ENCODE measurements around the gene IKZF1.
"Not testable (repeated sequence)": the region's sequence is repeated elsewhere in the genome, so short reads cannot be mapped to it uniquely, and the experiment has no call there.

Gene IKZF1

DNA sequence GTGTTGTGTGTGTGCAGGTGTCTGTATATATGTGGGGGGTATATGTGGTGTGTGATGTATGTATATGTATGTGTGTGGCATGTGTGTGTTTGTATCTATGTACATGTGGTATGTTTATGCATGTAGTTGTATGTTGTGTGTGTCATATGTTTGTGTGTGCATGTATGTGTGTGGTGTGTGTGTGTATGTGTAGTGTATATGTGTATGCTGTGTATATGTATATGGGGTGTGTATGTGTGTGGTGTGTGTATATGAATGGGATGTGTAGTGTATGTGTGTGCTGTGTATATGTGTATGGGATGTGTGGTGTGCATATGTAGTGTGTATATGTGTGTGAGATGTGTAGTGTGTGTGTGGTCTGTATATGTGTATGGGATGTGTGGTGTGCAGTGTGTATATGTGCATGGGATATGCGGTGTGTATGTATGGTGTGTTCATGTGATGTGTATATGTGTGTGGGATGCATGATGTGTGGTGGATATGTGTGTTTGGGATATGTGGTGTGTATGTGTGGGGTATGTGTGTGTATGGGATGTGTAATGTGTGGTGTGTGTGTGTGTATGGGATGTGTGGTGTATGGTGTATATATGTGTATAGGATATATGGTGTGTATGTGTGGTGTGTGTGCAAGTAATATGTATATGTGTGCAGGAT, 30.0 kb downstream of the IKZF1 start:
- no peak for DNase-seq (ENCODE audit: low spot score)

DNA sequence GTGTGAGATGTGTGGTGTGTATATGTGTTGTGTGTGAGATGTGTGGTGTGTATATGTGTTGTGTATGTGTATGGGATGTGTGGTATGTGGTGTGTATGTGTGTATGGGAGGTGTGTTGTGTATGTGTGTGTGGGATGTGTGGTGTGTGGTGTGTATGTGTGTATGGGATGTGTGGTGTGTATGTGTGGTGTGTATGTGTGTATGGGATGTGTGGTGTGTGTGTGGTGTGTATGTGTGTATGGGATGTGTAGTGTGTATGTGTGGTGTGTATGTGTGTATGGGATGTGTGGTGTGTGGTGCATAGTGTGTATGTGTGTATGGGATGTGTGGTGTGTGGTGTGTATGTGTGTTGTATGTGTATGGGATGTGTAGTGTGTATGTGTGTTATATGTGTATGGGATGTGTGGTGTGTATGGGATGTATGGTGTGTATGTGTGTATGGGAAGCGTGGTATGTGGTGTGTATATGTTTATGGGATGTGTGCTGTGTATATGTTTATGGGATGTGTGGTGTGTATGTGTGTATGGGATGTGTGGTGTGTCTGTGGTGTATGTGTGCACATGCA, 30.8 kb downstream of the IKZF1 start:
- DNase-seq (ENCODE audit: low spot score), result no peak

DNA sequence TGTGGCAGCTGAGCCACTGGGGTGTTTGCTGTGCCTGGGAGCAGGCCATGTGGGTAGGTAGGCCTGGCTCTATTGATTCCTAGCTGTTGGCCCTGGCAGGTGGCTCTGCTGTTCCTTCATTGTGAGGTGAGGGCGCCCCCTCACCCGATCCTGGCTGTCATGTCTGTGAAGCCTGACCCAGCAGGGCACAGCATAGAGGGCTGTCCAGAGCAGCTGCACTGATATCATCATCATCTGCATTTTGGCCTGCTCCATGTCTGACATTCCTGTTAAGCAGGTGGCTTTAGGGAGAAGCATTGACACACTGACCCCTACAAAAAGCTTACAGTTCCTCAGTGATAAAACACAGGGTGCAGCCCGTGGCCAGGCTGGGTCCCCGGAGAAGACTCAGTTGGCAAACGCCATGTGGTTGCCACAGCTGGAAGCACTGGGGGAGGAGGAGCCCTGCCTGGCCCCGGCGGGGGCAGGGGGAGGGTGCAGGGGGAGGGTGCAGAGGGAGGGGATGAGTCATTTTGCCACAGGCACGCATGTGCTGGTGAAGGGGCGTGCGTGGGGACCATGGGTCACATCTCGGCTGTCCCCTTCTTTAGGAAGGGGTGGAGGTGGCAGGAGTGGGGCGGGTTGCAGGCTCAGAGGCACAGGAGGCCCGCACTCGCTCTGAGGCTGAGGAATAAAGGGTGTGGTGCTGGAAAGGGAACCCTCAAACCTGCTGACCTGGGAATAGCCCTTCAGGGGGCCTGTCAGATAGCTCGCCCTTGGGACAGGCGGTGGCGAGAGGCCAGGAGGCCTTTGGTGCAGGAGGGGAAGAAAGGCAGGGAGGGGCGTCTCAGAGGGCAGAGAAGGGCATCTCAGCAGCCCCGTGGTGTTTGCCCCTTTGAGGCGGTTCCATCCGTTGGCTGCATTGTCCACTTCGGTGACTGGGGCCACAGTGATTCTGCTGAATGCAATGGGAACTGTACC, 31.6 kb downstream of the IKZF1 start:
- DNase-seq (ENCODE audit: low spot score), result no peak

DNA sequence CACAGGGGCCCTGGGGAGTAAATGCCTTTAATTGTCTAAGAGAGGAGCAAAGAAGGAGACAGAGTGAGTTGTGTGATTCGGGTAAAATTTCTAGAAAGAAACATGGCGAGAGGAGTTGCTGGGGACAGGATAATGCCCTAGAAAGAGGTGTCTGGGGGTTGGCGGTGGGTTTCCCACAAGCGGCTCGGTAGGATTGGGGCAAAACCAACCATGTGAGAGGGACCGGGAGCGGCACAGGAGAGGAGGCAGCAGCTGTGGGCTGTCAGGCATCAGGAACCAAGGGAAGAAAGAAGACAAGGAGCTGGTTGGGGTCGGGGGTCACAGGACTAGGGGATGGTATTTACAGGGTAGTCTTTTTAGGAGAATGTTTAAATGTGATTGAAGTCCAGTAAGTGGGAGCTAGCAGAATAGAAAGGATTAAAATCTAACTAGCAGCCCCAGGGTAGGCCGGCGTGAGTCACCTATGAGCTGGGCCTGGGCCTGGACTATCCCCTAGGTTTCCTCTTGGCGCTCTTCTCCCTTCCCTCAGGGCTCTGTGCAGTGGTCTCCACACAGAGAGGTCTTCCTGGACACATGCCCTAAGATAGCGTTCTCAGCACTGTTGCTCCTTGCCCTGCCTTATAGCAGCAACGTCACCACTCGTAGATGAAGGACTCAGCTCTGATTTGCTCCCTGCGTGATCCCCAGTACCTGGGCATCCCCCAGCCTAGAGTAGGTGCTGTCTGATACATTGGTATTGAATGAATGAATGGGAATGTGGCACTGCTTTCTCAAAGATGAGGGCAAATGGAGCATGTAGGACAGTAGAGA, 32.6 kb downstream of the IKZF1 start:
- DNase-seq (ENCODE audit: low spot score), result no peak

DNA sequence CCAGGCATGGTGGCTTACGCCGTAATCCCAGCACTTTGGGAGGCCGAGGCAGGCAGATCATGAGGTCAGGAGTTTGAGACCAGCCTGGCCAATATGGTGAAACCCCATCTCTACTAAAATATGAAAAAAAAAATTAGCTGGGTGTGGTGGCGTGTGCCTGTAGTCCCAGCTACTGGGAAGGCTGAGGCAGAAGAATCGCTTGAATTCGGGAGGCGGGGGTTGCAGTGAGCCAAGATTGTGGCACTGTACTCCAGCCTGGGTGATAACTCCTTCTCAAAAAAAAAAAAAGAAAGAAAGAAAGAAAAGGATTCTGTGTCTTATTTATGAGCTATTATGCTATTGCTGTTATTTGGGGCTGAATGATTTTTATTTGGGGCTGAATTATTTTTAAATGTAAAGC, 35.0 kb downstream of the IKZF1 start:
- not testable (repeated sequence) for DNase-seq (ENCODE audit: low spot score)

DNA sequence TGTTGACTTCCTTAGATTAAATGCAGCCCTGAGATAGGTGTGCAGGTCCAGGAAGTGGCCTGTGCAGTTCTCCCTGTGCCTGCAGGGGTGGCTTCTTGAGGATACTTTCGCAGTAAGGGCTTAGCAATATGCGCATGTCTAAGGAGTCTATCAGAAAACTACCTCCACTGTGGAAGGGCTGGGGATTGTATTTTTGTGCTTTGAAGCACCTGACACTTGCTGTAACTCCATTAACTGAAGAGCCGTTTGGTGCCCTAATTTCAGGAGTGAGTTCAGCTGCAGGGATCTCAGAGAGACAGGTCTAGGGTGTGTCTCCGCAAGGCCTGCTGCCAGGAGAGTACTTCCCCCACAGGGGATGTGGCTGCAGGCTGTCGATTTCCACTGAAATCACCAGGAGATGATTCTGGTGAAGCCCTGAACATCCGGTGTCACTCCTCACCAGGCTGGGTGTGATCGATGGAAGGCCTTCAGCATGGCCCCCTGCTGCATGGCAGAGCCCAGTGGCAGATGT, 35.5 kb downstream of the IKZF1 start:
- no peak for DNase-seq (ENCODE audit: low spot score)

DNA sequence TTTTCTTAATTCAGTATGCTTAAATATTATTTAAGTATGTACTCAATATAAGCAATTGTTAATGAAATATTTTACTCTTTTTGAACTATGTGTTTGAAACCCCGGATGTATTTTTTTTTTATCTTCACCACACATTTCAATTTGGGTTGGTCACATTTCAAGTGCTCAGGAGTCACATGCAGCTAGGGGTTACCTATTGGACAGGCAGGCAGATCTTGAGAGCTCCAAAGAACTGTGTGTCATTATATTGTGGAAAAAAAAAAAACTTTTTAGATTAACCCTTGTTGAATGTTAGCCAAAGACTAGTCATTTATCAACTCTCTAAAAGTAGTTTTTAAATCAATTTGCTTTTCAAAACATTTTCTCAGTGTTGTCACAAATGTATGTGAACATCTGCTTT, 37.2 kb downstream of the IKZF1 start:
- no peak for DNase-seq (ENCODE audit: low spot score)

DNA sequence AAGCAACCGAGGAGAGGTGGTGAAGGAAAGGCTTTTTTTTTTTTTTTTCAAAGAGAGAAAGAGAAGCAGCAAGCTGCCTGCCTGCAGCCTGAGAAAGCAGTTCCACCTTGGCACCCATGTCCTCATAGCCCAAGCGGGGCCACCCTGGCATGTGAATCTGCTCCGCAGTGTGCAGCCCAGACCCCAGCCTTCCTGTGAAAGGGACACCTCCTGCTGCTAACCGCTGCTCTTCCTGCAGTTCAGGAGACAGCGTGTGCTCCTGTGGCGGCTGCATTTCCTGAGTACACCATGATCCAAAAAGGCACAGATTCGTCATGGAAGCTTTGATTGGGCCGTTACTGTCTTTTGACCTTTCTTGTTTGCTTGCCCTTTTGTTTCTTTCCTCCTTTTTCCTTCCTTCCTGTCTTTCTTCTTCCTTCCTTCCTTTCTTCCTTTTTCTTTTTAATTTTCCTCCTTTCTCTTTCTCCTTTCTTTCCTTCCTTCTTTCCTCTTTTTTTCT, 38.1 kb downstream of the IKZF1 start:
- DNase-seq (ENCODE audit: low spot score), result no peak

DNA sequence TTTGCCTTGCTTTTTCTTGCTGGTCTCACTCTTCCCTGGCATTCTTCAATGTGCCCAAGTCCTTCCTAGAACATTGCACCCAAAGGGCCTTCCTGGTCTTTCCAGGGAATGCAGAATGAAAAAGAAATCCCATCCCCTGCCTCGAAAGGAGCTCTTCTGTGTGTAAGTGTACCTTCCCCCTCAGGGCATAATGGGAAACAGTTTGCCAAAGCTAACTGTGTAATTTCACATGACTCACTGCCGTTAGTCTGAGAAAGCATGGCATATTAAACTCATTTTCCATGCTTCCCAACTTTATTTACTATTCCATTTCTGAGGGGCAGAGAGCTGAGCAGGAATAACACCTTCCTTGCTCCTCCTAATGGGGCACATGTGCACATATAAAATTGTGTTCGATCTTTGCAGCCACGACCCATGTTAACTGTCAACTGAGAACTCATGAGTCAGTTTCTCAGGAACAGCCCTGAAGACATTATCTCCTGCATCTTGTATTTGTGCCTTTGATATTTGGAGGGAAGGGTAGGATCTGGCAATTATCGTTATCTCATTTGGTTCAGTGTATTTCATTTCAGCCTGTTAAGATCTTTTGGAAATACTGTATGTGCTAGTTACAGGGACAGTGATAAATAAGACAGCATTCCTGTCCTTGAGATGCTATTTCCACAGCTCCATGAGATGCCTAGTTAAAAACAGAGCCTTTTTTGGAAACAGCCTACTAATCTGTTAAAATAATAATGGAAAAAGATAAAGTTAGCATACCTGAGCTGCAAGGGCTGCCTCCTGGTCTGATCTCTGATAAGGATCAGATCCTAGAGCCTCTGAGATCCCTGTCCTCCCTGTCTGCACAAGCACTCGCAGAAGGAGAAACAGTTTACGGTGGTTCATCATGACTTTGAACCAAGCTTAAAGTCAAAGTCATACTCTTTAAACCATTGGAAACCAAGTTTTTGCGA, 42.3 kb downstream of the IKZF1 start:
- DNase-seq (ENCODE audit: low spot score), result no peak

DNA sequence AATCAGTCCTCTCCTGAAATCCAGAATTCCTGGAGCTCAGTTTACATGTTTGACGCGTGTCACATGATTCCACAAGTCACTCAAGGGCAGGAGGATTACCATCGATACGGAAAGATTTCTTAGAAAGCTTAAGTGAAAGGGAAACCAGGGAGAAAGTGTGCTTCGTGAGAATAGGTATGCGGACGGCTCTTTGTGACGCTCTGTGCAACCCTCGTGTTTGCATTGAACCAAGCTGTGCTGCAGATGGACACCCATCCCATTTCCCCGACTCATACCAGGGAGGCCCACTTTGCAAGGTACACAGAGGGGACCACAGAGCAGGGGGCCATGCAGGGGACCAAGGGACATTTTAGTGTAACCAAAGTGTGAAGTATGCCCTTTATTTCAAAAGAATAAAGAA, 43.2 kb downstream of the IKZF1 start:
- DNase-seq (ENCODE audit: low spot score), result no peak

DNA sequence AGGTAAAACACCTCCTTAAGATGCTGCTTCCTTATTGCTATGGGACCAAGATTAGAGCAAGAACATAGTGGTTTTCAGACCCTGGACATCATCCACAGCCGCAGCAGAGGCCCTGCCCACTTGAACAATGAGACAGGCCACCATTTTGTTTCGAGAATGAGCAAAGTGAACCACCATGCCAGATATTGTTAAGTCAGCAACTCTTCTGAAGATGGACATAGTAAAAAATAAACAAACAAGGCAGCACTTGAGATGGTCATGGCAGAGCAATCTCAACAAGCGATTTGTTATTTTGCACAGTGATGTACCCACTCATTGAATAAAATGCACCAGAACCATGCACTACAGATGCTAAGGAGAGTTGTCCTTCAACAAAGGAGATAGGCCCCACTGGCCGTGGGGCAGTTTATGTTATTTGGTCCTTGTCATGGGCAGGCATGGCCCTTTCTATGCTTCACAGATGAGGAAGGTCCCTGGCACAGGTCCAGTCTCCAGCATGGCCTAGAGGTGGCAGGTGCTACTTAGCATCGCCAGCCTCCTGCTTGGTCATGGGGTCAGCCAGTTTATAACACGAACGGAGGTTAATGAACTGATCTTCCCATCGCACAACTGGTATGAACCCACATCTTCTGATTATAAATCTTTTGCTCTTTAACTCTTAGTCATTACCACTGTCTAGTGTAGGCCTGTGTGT, 44.1 kb downstream of the IKZF1 start:
- DNase-seq (ENCODE audit: low spot score), result no peak

DNA sequence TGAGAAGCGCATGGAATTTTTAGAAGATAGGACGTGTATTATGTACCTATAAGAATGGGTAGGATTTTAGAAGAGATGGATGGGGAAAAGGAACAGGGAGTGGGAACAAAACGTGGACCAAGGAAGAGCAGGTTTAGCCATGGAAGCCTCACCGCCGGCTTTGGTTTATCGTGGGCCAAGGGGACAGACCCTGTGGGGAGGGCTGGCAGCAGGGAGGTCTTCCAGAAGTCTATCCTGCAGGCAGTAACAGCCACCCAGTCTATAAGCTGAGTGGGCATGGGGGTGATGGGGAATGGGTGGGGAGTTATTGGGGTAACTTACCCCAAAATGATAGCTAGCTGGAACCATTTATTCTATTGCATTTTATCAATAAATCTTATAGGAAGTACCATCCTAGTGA, 44.9 kb downstream of the IKZF1 start:
- DNase-seq (ENCODE audit: low spot score), result no peak

DNA sequence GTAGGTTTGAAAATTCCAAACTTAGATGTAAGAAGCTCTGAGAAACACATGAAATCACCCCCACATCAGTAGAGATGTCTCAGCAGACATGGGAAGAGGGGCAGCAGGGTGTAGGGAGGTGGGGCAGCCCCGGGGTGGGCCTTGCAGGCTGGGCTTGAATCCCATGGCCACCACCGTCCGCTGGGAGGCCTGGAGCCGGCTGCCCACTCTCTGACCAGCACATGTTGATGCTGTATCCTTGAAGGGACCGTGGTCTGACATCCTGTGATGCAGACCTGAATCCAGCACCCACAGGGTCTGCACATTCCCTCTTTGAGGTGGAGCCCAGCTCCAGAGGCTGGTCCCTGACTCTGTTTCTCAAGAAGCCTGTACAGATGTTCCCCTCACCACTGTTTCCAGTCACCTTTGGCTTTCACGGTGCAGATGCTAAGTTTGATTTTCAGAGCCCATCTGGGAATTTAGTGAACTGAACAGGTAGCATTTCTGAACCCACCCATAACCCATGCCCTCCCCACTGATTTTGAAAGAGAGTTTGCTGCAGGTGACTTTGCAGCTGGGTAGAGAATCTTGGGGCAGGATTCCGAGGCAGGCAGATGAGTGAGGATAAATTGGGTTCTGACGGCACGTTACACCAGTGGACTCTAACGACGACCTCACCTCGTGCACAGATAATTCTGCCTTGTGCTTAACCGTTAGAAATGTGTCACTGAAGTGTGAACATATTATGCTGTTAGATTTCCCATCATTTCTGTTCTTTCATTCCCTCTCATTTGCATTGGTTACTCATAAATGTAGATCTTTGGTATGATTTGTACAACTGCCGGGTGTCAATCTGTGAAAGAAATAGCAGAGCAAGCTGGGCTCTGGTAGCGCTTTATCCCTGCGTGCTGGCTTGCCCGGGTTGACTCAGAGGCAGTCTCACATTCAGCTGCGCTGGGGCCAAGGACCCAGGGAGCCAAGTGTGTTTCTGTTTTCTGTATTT, 45.7 kb downstream of the IKZF1 start:
- no peak for DNase-seq (ENCODE audit: low spot score)

DNA sequence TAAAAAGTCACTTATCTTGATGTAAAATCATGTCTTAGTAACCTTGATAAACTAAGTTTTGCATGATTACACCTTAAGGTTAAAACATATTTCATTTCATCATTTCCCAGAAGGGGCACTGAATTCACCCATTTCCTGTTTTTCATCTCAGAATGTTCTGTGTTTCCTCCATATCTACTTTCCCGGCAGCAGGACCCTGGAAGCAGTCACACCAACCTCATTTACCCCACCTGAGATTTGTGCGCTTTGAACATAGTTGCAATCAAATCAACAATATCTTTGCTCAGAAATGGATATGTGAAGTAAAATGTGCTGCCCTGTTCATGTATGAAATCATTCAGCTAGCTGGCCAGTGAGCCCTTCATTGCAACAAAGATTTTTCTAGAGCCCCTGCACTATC, 46.8 kb downstream of the IKZF1 start:
- DNase-seq (ENCODE audit: low spot score), result no peak

DNA sequence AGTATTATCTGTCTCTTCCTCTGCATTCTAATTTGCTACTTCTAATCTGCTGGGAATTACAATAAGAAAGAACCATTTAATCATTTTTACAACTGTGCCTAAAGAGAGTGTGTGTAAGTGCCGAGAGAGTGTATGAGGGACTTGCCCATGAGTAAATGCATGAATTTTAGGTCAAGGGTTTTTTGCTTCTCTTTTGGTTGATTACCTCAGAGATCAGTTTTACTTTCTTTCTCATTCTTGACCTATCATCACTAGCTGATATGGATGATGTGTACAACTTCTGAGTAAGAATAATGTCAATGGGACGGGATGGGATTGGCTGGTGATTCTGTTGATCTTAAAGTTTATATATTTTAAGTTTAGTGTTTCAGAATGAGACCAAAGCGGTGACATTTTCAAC, 47.8 kb downstream of the IKZF1 start:
- no peak for DNase-seq (ENCODE audit: low spot score)

DNA sequence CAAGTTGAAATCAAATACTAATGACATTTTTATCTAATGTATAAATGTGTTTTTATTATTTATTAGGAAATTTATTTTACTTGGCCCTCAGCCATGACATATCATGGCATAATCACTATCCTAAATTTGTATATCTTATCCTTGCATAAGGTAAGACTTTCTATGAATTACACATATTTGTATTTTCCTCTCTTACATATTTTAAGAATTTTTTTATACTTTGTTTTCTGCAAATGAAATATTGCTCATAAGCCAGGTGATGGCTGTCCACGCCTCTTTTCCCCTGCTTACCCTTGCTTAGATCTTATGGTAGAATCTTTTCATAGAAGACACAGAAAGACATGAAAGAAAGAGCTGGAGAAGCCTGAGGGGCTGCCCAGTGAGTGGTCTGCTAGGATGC, 48.2 kb downstream of the IKZF1 start:
- DNase-seq (ENCODE audit: low spot score), result no peak

DNA sequence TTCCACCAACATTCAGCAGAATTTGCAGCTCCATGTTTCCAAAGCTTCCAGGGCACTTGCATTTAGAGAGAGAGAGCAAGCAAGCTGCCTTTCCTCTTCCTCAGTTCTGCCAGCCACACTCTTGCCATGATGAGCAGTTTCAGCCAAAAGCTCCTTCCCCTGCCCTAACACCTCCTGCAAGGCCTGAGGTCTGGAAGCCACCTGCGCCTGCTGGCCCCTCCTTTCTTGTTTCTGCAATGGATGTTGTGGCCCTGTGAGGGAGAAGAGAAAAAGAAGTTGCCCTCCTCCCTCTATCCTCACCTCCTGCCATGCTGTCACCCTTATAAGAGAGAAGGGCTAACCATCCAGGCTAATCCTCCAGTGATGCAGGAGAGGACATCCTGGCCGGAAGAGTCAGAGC, 48.7 kb downstream of the IKZF1 start:
- DNase-seq (ENCODE audit: low spot score), result no peak

DNA sequence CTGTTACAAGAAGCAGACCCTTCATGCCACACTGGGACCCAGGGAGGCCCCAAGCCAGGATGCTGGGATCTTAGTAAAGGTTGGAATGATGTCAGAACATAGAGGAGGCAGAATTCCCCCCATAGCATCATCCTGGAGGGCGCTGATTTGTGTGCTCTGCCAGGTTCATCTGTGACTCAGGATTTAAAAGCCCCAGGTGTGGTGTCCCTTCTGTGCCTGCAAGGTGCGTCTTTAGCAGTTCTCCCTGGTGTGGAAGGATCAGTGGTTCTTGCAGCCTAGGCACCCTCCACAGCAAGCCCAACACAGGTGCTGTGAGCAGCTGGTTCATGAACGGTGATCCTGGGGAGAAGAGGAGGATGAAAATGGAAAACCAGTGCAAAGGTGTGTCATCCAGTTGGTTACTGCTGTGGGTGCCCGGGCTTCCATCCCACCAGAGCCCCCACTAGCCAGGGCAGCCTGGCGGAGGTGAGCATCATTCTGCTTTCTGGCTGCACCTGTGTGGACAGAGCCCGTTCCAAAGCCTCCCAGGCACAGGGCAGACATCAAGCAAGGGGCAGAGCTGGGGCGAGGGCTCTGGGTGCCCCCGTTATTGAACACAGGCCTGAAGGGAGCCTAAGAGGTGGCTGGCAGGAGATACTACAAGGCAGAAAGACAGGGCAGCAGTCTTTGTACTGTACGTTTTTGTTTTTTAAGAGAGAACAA, 49.5 kb downstream of the IKZF1 start:
- no peak for DNase-seq (ENCODE audit: low spot score)
